PC-9 (cell line): Measurements from ENCODE around the gene CDYL2. TPM values are rescaled to one million over a fixed set of nuclear protein-coding genes. Genes with fewer than 3 reads are reported as not detected.

Experiments
- BruUV-seq: library from RNA; stranded (reverse); fragments of 400-500 nt; replicated peaks from 2 replicates; lab custom pipeline; 2021; lab: Mats Ljungman, UMichigan
- CTCF ChIA-PET: fragments of 300-600 bp; sonication (Branson Sonifier 250); formaldehyde crosslinking; loops from one replicate; lab custom pipeline; 2022; ENCODE audit warnings: antibody characterized with exemption; lab: Charles Lee
- POLR2A ChIA-PET: fragments of 300-600 bp; sonication (Branson Sonifier 250); formaldehyde crosslinking; loops from one replicate; lab custom pipeline; 2022; ENCODE audit warnings: antibody characterized with exemption; ENCODE audit not compliant: unreplicated experiment; lab: Charles Lee
- DNase-seq, 2 experiments: peaks; one replicate each; pipeline versions ENCODE4 v3.0.0 to v3.0.0-alpha.2; 2015 to 2022; ENCODE audit warnings: mixed read lengths in 1 of 2
- H2AFZ ChIP-seq: fragments of 200-600 bp; sonication (generic); 2 replicates; pipeline ENCODE4 v1.8.1; 2017; ENCODE audit warnings: antibody characterized with exemption
- H3F3A ChIP-seq: fragments of 200-600 bp; sonication (generic); 2 replicates; pipeline ENCODE4 v1.8.1; 2017; ENCODE audit warnings: antibody characterized with exemption, mild to moderate bottlenecking, low read depth; ENCODE audit not compliant: insufficient read depth
- H3K27ac ChIP-seq: fragments of 200-600 bp; sonication (generic); 2 replicates; pipeline ENCODE4 v1.6.1; 2016; ENCODE audit warnings: mixed run types
- H3K27me3 ChIP-seq: fragments of 200-600 bp; sonication (generic); 2 replicates; pipeline ENCODE4 v1.6.1; 2016; ENCODE audit warnings: low read depth, mixed run types; ENCODE audit not compliant: insufficient read depth
- H3K36me3 ChIP-seq: fragments of 200-600 bp; sonication (generic); 2 replicates; pipeline ENCODE4 v1.6.1; 2016; ENCODE audit warnings: low read depth, mixed run types
- H3K4me1 ChIP-seq: fragments of 200-600 bp; sonication (generic); replicated peaks from 2 replicates; pipeline ENCODE4 v1.6.1; 2016; ENCODE audit warnings: mixed run types; ENCODE audit not compliant: insufficient read depth
- H3K4me2 ChIP-seq: fragments of 200-600 bp; sonication (generic); 2 replicates; pipeline ENCODE4 v1.6.1; 2017; ENCODE audit warnings: mixed run types
- H3K4me3 ChIP-seq: fragments of 200-600 bp; sonication (generic); 2 replicates; pipeline ENCODE4 v1.6.1; 2016; ENCODE audit warnings: mixed run types
- H3K79me2 ChIP-seq: fragments of 200-600 bp; sonication (generic); 2 replicates; pipeline ENCODE4 v1.6.1; 2017; ENCODE audit warnings: low read depth, mixed run types
- H3K9me2 ChIP-seq: fragments of 200-600 bp; sonication (generic); 2 replicates; pipeline ENCODE4 v1.8.1; 2017; ENCODE audit warnings: mild to moderate bottlenecking; ENCODE audit not compliant: insufficient read depth
- H3K9me3 ChIP-seq: fragments of 200-600 bp; sonication (generic); 2 replicates; pipeline ENCODE4 v1.8.1; 2016; ENCODE audit warnings: low read depth; ENCODE audit not compliant: insufficient read depth
- H4K20me1 ChIP-seq: fragments of 200-600 bp; sonication (generic); 2 replicates; pipeline ENCODE4 v1.8.1; 2017; ENCODE audit not compliant: insufficient read depth
- EZH2 ChIP-seq: fragments of 200-600 bp; sonication (generic); IDR thresholded peaks from 2 replicates; pipeline ENCODE4 v1.8.0; 2017; ENCODE audit warnings: antibody characterized with exemption, low read depth
- intact Hi-C: fragments of 100-400 bp; cut with micrococcal nuclease; formaldehyde crosslinking; loops from one replicate; pipeline ENCODE4 v1.10.0; 2022; ENCODE audit not compliant: unreplicated experiment
- total RNA-seq: library from RNA; stranded (reverse); gene quantifications from 2 replicates; pipeline ENCODE4 v1.2.3, GENCODE V29; 2021
- TF ChIP-seq, protein P1 (sequence below): fragments of 200-600 bp; sonication (generic); conservative IDR thresholded peaks from 2 replicates; pipeline ENCODE4 v1.6.1; 2017; ENCODE audit warnings: mixed run types, antibody characterized with exemption, mild to moderate bottlenecking, moderate library complexity

The CDYL2 gene
- total RNA-seq, 1 experiment from 2014 or later = 3.3 TPM

DNA sequence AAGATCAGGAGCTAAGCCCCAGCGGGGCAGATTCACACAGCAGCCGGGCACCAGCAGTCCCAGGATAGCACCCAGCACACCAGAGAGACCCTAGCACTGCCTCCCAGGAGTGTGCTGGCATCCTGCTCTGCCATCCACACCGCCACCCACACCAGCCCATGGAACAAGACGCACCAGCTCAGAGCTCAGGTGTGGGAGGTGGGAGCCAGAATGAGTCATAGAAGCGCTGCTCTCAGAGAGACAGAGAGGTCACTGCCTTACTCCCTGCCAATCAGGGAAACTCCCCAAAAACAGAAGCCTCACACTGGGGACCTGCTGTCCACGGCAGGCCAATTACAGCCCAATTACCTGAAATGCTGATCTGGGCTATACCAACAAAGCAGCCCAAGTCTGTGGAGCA lies 64.9 kb downstream of the CDYL2 start:
- Histone ChIP-seq H3K9me3 (no peaks in the 10 kb centered on the region), H3F3A (no peaks in the 10 kb centered on the region), H2AFZ (no peak overlapping the region), H4K20me1 (no peaks in the 10 kb centered on the region), H3K79me2 (no peaks in the 10 kb centered on the region), H3K9me2 (no peaks in the 10 kb centered on the region), H3K27me3 (no peaks in the 10 kb centered on the region), H3K27ac (no peak overlapping the region), H3K4me1 (no peaks in the 10 kb centered on the region), H3K4me2 (no peak overlapping the region), H3K4me3 (no peak overlapping the region), H3K36me3 (no peaks in the 10 kb centered on the region)
- POLR2A ChIA-PET = no interaction called here
- DNase-seq = no peak
- CTCF ChIA-PET = no interaction called here
- intact Hi-C loops = no loop called here
- TF ChIP-seq, protein P1, sequence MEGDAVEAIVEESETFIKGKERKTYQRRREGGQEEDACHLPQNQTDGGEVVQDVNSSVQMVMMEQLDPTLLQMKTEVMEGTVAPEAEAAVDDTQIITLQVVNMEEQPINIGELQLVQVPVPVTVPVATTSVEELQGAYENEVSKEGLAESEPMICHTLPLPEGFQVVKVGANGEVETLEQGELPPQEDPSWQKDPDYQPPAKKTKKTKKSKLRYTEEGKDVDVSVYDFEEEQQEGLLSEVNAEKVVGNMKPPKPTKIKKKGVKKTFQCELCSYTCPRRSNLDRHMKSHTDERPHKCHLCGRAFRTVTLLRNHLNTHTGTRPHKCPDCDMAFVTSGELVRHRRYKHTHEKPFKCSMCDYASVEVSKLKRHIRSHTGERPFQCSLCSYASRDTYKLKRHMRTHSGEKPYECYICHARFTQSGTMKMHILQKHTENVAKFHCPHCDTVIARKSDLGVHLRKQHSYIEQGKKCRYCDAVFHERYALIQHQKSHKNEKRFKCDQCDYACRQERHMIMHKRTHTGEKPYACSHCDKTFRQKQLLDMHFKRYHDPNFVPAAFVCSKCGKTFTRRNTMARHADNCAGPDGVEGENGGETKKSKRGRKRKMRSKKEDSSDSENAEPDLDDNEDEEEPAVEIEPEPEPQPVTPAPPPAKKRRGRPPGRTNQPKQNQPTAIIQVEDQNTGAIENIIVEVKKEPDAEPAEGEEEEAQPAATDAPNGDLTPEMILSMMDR = no peak
- no peak for TF ChIP-seq EZH2
- no TSS peak for BruUV-seq

DNA sequence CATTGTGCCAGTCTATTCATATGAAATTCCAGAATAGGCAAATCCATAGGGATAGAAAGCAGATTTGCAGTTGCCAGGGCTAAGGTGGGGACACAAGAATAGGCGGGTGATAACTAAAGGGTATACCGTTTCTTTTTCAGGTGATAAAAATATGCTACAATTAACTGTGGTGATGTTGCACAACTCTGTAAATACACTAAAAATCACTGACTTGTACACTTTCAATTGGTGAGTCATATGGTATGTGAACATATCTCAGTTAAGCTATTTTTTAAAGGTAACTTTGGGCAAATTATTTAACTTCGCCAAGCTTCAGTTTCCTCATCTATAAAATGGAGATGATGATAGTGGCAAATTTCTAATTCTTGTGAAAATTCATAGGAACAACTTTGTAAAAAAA lies 65.9 kb downstream of the CDYL2 start:
- H3K4me1 ChIP-seq = no peaks in the 10 kb centered on the region
- no peak overlapping the region for H2AFZ ChIP-seq
- H3K27ac ChIP-seq = no peak overlapping the region
- no peaks in the 10 kb centered on the region for H4K20me1 ChIP-seq
- H3K9me2 ChIP-seq = no peaks in the 10 kb centered on the region
- H3K4me2 ChIP-seq = no peak overlapping the region
- no peaks in the 10 kb centered on the region for H3K79me2 ChIP-seq
- H3K27me3 ChIP-seq = no peaks in the 10 kb centered on the region
- no TSS peak for BruUV-seq
- DNase-seq = no peak
- intact Hi-C loops = no loop called here
- no peak overlapping the region for H3K4me3 ChIP-seq
- no peaks in the 10 kb centered on the region for H3K9me3 ChIP-seq
- H3K36me3 ChIP-seq = no peaks in the 10 kb centered on the region
- ChIA-PET POLR2A (no interaction called here), CTCF (no interaction called here)
- H3F3A ChIP-seq = no peaks in the 10 kb centered on the region
- no peak for TF ChIP-seq EZH2
- TF ChIP-seq, protein P1 = no peak

DNA sequence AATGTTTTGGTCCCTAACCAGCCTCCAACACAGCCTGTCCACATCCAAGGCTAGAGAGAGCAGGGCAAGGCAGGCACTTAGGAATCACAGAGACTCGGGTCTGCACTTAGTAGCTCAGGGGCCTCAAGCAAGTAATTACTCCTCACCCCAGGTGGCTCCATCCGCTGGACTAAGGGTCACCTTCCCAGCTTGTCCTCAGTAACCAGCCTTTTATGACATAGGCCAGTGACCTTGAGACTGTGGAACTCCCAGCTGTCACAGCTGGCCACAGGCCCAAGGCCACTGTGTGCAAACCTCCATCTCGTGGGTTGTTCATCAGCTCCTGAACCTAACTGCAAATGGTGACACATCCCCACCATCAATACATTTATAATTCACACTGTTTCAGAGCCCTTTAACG lies 68.6 kb downstream of the CDYL2 start:
- no peak overlapping the region for H3K27ac ChIP-seq
- no peaks in the 10 kb centered on the region for H3K36me3 ChIP-seq
- no peak overlapping the region for H3K4me2 ChIP-seq
- no peaks in the 10 kb centered on the region for H3K9me3 ChIP-seq
- H4K20me1 ChIP-seq = no peaks in the 10 kb centered on the region
- POLR2A ChIA-PET = no interaction called here
- no TSS peak for BruUV-seq
- no peaks in the 10 kb centered on the region for H3K4me1 ChIP-seq
- H2AFZ ChIP-seq = no peak overlapping the region
- no peak for DNase-seq
- intact Hi-C loops = no loop called here
- H3K4me3 ChIP-seq = no peak overlapping the region
- H3K27me3 ChIP-seq = peaks cover 6% of the 10 kb centered on the region
- TF ChIP-seq, protein P1 = no peak
- TF ChIP-seq EZH2 = no peak
- H3K79me2 ChIP-seq = no peaks in the 10 kb centered on the region
- H3F3A ChIP-seq = no peaks in the 10 kb centered on the region
- no peaks in the 10 kb centered on the region for H3K9me2 ChIP-seq
- CTCF ChIA-PET = no interaction called here
